K562 (cell line): ENCODE data around the gene TM7SF3. TPM values are rescaled to one million over a fixed set of nuclear protein-coding genes. Genes with fewer than 3 reads are reported as not detected.

ENCODE experiments used
- ATAC-seq: fragments of 200-7000 bp; cut with Tn5 transposase; 3 replicates; pipeline ENCODE4 v1.9.1; 2020; ENCODE audit warnings: moderate library complexity
- BruUV-seq: library from RNA; stranded (reverse); fragments of 400-500 nt; replicated peaks from 2 replicates; lab custom pipeline; 2021; lab: Mats Ljungman, UMichigan
- CTCF ChIA-PET: fragments of 300-600 bp; formaldehyde crosslinking; extraction: SDS; loops from one replicate; lab custom pipeline; 2021; ENCODE audit warnings: low intra/inter-chr PET ratio; lab: Yijun Ruan, JAX
- POLR2A ChIA-PET: fragments of 300-600, 350-650 bp; sonication (Branson Sonifier 250); formaldehyde crosslinking; extraction: SDS; loops from one replicate; lab custom pipeline; 2021; ENCODE audit warnings: antibody characterized with exemption, inconsistent platforms; lab: Yijun Ruan, JAX
- DNase-seq, 4 experiments: peaks; one replicate each; pipeline versions ENCODE4 v3.0.0 to v3.0.0-alpha.2; 2011 to 2018; ENCODE audit warnings: low spot score in 3 of 4, mixed read lengths in 3 of 4; ENCODE audit errors: extremely low read depth in 1 of 4
- FAIRE-seq: peaks from 2 replicates; lab custom pipeline; 2011; peaks lifted over from hg19 to GRCh38; lab: Jason Lieb, UNC
- H2AFZ ChIP-seq: 2 replicates; pipeline ENCODE4 v1.6.0; 2011; ENCODE audit warnings: low read depth, low read length, control low read depth, inconsistent platforms
- H3K27ac ChIP-seq: fragments of 200-600 bp; 3 replicates; pipeline ENCODE4 v1.8.0; 2011; ENCODE audit warnings: low read depth, mild to moderate bottlenecking, control low read depth, inconsistent platforms, low read length, moderate library complexity, mixed read lengths; ENCODE audit errors: extremely low read depth
- H3K27me3 ChIP-seq, 2 experiments: fragments of 300-600 bp in 1 of 2; 2 replicates in 1 of 2; 3 replicates in 1 of 2; pipeline versions ENCODE4 v1.6.0 to v1.8.0; 2011; ENCODE audit warnings: inconsistent platforms in 2 of 2, low read length in 2 of 2, mild to moderate bottlenecking in 1 of 2, mixed read lengths in 1 of 2, moderate library complexity in 1 of 2; ENCODE audit not compliant: control insufficient read depth in 2 of 2, insufficient read depth in 2 of 2
- H3K36me3 ChIP-seq: fragments of 300-600 bp; 3 replicates; pipeline ENCODE4 v1.8.0; 2011; ENCODE audit warnings: mild to moderate bottlenecking, low read length, inconsistent platforms; ENCODE audit not compliant: control insufficient read depth, insufficient read depth
- H3K4me1 ChIP-seq, 2 experiments: fragments of 200-600 bp in 1 of 2; replicated peaks in 1 of 2; 2 replicates in 1 of 2; 3 replicates in 1 of 2; pipeline versions ENCODE4 v1.5.1 to v1.8.0; 2011; ENCODE audit warnings: inconsistent platforms in 2 of 2, low read length in 2 of 2, mild to moderate bottlenecking in 1 of 2, mixed read lengths in 1 of 2, moderate library complexity in 1 of 2; ENCODE audit not compliant: control insufficient read depth in 2 of 2, insufficient read depth in 2 of 2
- H3K4me2 ChIP-seq: 2 replicates; pipeline ENCODE4 v1.6.1; 2011; ENCODE audit warnings: low read length, control low read depth, inconsistent platforms, mixed read lengths; ENCODE audit not compliant: insufficient read depth
- H3K4me3 ChIP-seq: fragments of 200-600 bp; sonication (generic), shearing (Covaris generic); 2 replicates; pipeline ENCODE4 v1.5.1; 2016; ENCODE audit warnings: control low read depth, inconsistent platforms
- H3K79me2 ChIP-seq: fragments of 200-600 bp; 3 replicates; pipeline ENCODE4 v1.8.0; 2011; ENCODE audit warnings: low read length, inconsistent platforms; ENCODE audit not compliant: control insufficient read depth, insufficient read depth
- H3K9ac ChIP-seq, 2 experiments: 2 replicates each; pipeline versions ENCODE4 v1.6.0 to v1.6.1; 2011; ENCODE audit warnings: low read depth in 2 of 2, low read length in 2 of 2, control low read depth in 1 of 2, inconsistent platforms in 1 of 2, mild to moderate bottlenecking in 1 of 2, mixed read lengths in 1 of 2; ENCODE audit not compliant: insufficient read depth in 1 of 2
- H3K9me1 ChIP-seq: one replicate; pipeline ENCODE4 v1.6.0; 2011; ENCODE audit warnings: inconsistent platforms, mild to moderate bottlenecking, low read length, moderate library complexity; ENCODE audit not compliant: control insufficient read depth, insufficient read depth
- H3K9me3 ChIP-seq: replicated peaks from 2 replicates; pipeline ENCODE4 v1.5.1; 2011; ENCODE audit warnings: low read depth, low read length, inconsistent platforms; ENCODE audit not compliant: control insufficient read depth, insufficient read depth
- H4K20me1 ChIP-seq: replicated peaks from 2 replicates; pipeline ENCODE4 v1.6.1; 2011; ENCODE audit warnings: low read length, inconsistent platforms, mixed read lengths; ENCODE audit not compliant: control insufficient read depth, insufficient read depth
- DPF2 ChIP-seq: fragments of 450-650 bp; IDR thresholded peaks from 2 replicates; pipeline ENCODE4 v1.6.1; 2016
- ETS2 ChIP-seq: IDR thresholded peaks from 2 replicates; pipeline ENCODE4 v1.6.1; 2016; ENCODE audit warnings: borderline replicate concordance, missing genetic modification characterization, mild to moderate bottlenecking, moderate library complexity, missing compliant biosample characterization; ENCODE audit not compliant: poor library complexity, severe bottlenecking
- PML ChIP-seq: IDR thresholded peaks from 2 replicates; pipeline ENCODE4 v1.6.1; 2012; ENCODE audit warnings: low read length, inconsistent platforms
- ZC3H8 ChIP-seq: fragments of 450-650 bp; IDR thresholded peaks from 2 replicates; pipeline ENCODE4 v1.6.1; 2017
- ZNF253 ChIP-seq: fragments of 250-450 bp; sonication (Bioruptor Pico); conservative IDR thresholded peaks from 2 replicates; pipeline ENCODE4 v1.6.1; 2021; ENCODE audit warnings: mild to moderate bottlenecking
- ZNF445 ChIP-seq: fragments of 250-450 bp; sonication (Bioruptor Pico); IDR thresholded peaks from 2 replicates; pipeline ENCODE4 v1.4.0; 2020; ENCODE audit warnings: low read depth, mild to moderate bottlenecking, moderate library complexity
- WGBS: fragments of 100-300 bp; shearing (Covaris generic); methylation state at CpG from one replicate; pipeline ENCODE4 v1.1.6; 2016; ENCODE audit warnings: low coverage, mixed read lengths; ENCODE audit not compliant: insufficient coverage; ENCODE audit errors: missing lambda C conversion rate; 5-methylcytosine and 5-hydroxymethylcytosine counted together
- in situ Hi-C: fragments of 300-500 bp; cut with MboI; formaldehyde crosslinking; loops from 4 replicates; pipeline ENCODE4 v1.15.0; 2018; ENCODE audit warnings: inconsistent platforms, mixed read lengths
- intact Hi-C: fragments of 100-400 bp; cut with micrococcal nuclease; formaldehyde crosslinking; loops from 2 replicates; pipeline ENCODE4 v1.14.2; 2022
- polyA plus RNA-seq, 8 experiments: library from polyadenylated mRNA; depleted of rRNA in 4 of 8; stranded (reverse) in 5 of 8; unstranded in 3 of 8; fragments of >200 nt; fragmentation: Nextera tagmentation in 2 of 8; fragmentation: Illumina TruSeq in 1 of 8; extraction: Ambion mirVana in 2 of 8; extraction: Trizol in 1 of 8; gene quantifications; 2 replicates each; pipeline versions ENCODE4 v1.2.1 to v1.2.3, GENCODE V29; 2011 to 2014; ENCODE audit warnings: inconsistent platforms in 1 of 8, missing spikeins in 1 of 8
- total RNA-seq, 7 experiments: library from RNA; depleted of rRNA in 6 of 7; stranded (reverse); fragments of >200 nt in 6 of 7; fragmentation: Illumina TruSeq in 2 of 7; extraction: Trizol in 2 of 7; gene quantifications; 2 replicates each; pipeline versions ENCODE4 v1.2.1 to v1.2.3, GENCODE V29; 2011 to 2021; ENCODE audit warnings: low replicate concordance in 1 of 7
- TF ChIP-seq, protein P1 (sequence below): sonication (generic); formaldehyde crosslinking; IDR thresholded peaks from 2 replicates; pipeline ENCODE4 v1.8.0; 2022; ENCODE audit warnings: missing genetic modification reagents, mild to moderate bottlenecking, borderline replicate concordance
- TF ChIP-seq, protein P2 (sequence below): fragments of 250-450 bp; sonication (Bioruptor Pico); IDR thresholded peaks from 2 replicates; pipeline ENCODE4 v1.5.0; 2020; ENCODE audit warnings: mild to moderate bottlenecking, borderline replicate concordance

Gene TM7SF3
- total and polyA plus RNA-seq, 9 of the 15 experiments (the other 6 are each of a cell fraction or from before 2014, with no cell fraction given), result 9.3 to 90.4 (median 24.8) TPM

DNA sequence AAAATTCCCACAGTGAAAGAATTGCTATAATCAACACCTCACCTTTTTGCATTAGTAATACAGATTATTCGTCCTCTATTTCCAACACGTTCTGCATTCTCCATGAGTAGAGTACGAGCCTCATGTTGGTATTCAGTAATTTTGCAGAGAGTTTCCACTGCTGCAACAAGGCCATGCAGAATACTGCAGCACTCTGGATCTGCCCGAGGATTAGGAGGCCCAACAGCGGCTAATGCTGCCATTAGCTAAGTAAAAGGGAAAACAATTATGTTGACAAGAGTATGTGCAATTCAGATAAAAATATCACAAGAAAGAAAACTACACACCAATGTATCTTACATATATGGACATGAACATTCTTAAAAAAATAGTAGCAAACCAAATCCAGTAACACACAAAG is 85.5 kb downstream of the TM7SF3 start:
- intact Hi-C loops, result no loop called here
- Histone ChIP-seq H3K4me2 (no peak overlapping the region), H3K27ac (no peak overlapping the region), H3K9me1 (no peaks in the 10 kb centered on the region), H3K4me3 (no peak overlapping the region), H3K79me2 (peaks cover 31% of the 10 kb centered on the region), H3K27me3 (no peaks in the 10 kb centered on the region), H3K9me3 (no peaks in the 10 kb centered on the region), H3K9ac (no peak overlapping the region), H2AFZ (no peak overlapping the region), H4K20me1 (no peaks in the 10 kb centered on the region), H3K4me1 (no peaks in the 10 kb centered on the region), H3K36me3 (peaks cover 85% of the 10 kb centered on the region)
- ChIA-PET POLR2A (interaction anchor here (1.1 kb wide), 1 partner anchor 9 kb away, joined by 5 read pairs; no protein-coding TSS in a partner anchor), CTCF (no interaction called here)
- BruUV-seq, result no TSS peak
- ATAC-seq (no peak), FAIRE-seq (no peak), DNase-seq (no peak)
- WGBS, result 96% methylated on average over 5 of the region's 5 CpGs
- in situ Hi-C loops, result no loop called here
- TF ChIP-seq, protein P1, sequence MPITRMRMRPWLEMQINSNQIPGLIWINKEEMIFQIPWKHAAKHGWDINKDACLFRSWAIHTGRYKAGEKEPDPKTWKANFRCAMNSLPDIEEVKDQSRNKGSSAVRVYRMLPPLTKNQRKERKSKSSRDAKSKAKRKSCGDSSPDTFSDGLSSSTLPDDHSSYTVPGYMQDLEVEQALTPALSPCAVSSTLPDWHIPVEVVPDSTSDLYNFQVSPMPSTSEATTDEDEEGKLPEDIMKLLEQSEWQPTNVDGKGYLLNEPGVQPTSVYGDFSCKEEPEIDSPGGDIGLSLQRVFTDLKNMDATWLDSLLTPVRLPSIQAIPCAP, result no peak
- TF ChIP-seq DPF2, result no peak
- TF ChIP-seq ETS2, result no peak
- TF ChIP-seq PML, result no peak
- TF ChIP-seq ZNF445 (CRISPR knock-in tag), result no peak
- TF ChIP-seq ZC3H8, result no peak
- TF ChIP-seq, protein P2, sequence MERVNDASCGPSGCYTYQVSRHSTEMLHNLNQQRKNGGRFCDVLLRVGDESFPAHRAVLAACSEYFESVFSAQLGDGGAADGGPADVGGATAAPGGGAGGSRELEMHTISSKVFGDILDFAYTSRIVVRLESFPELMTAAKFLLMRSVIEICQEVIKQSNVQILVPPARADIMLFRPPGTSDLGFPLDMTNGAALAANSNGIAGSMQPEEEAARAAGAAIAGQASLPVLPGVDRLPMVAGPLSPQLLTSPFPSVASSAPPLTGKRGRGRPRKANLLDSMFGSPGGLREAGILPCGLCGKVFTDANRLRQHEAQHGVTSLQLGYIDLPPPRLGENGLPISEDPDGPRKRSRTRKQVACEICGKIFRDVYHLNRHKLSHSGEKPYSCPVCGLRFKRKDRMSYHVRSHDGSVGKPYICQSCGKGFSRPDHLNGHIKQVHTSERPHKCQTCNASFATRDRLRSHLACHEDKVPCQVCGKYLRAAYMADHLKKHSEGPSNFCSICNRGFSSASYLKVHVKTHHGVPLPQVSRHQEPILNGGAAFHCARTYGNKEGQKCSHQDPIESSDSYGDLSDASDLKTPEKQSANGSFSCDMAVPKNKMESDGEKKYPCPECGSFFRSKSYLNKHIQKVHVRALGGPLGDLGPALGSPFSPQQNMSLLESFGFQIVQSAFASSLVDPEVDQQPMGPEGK (CRISPR knock-in tag), result no peak
- TF ChIP-seq ZNF253 (CRISPR knock-in tag), result no peak

Other genes with a start within 250 kb of the TM7SF3 start
- gene ITPR2, start 181.2 kb downstream of the TM7SF3 start, total RNA-seq (2014; rRNA removed), result 0.95 and 1.0 TPM in 2 replicates
- 2.1 and 2.2 TPM in 2 replicates for gene ITPR2, start 181.2 kb downstream of the TM7SF3 start, total RNA-seq (2014; rRNA removed; fragmentation: Illumina TruSeq; extraction: Trizol)
- gene ITPR2, start 181.2 kb downstream of the TM7SF3 start, total RNA-seq (2015; rRNA removed; fragmentation: Illumina TruSeq; extraction: Trizol), result 2.1 and 2.5 TPM in 2 replicates
- 2.9 and 3.3 TPM in 2 replicates for gene ITPR2, start 181.2 kb downstream of the TM7SF3 start, total RNA-seq (2021)
- gene ITPR2, start 181.2 kb downstream of the TM7SF3 start, polyA plus RNA-seq (2011; rRNA removed), result 0.99 and 1.1 TPM in 2 replicates
- 0.88 and 0.96 TPM in 2 replicates for gene ITPR2, start 181.2 kb downstream of the TM7SF3 start, polyA plus RNA-seq (2014; fragmentation: Illumina TruSeq; extraction: Trizol)
- under 1 TPM; 0.21 to 0.44 TPM for gene ITPR2, start 181.2 kb downstream of the TM7SF3 start, polyA plus RNA-seq (2014; fragmentation: Nextera tagmentation; extraction: Ambion mirVana)
- gene ITPR2, start 181.2 kb downstream of the TM7SF3 start, polyA plus RNA-seq (2014; rRNA removed), result 0.49 and 0.74 TPM in 2 replicates
- 55.1 and 56.8 TPM in 2 replicates for gene INTS13, start 76.4 kb downstream of the TM7SF3 start, total RNA-seq (2014; rRNA removed)
- 89.7 and 102 TPM in 2 replicates for gene INTS13, start 76.4 kb downstream of the TM7SF3 start, total RNA-seq (2014; rRNA removed; fragmentation: Illumina TruSeq; extraction: Trizol)
- gene INTS13, start 76.4 kb downstream of the TM7SF3 start, total RNA-seq (2015; rRNA removed; fragmentation: Illumina TruSeq; extraction: Trizol), result 82.2 and 89.1 TPM in 2 replicates
- 48.3 and 57.9 TPM in 2 replicates for gene INTS13, start 76.4 kb downstream of the TM7SF3 start, total RNA-seq (2021)
- gene INTS13, start 76.4 kb downstream of the TM7SF3 start, polyA plus RNA-seq (2011; rRNA removed), result 50.8 and 79.0 TPM in 2 replicates
- 54.8 and 78.1 TPM in 2 replicates for gene INTS13, start 76.4 kb downstream of the TM7SF3 start, polyA plus RNA-seq (2014; fragmentation: Illumina TruSeq; extraction: Trizol)
- gene INTS13, start 76.4 kb downstream of the TM7SF3 start, polyA plus RNA-seq (2014; fragmentation: Nextera tagmentation; extraction: Ambion mirVana), result 10 to 100 TPM; 50.3 to 91.8 TPM
- gene INTS13, start 76.4 kb downstream of the TM7SF3 start, polyA plus RNA-seq (2014; rRNA removed), result 50.6 TPM in 2 replicates
- 36.3 and 38.6 TPM in 2 replicates for gene FGFR1OP2, start 75.9 kb downstream of the TM7SF3 start, total RNA-seq (2014; rRNA removed)
- 42.5 and 49.4 TPM in 2 replicates for gene FGFR1OP2, start 75.9 kb downstream of the TM7SF3 start, total RNA-seq (2014; rRNA removed; fragmentation: Illumina TruSeq; extraction: Trizol)
- 44.9 and 48.2 TPM in 2 replicates for gene FGFR1OP2, start 75.9 kb downstream of the TM7SF3 start, total RNA-seq (2015; rRNA removed; fragmentation: Illumina TruSeq; extraction: Trizol)
- gene FGFR1OP2, start 75.9 kb downstream of the TM7SF3 start, total RNA-seq (2021), result 31.8 and 32.6 TPM in 2 replicates
- gene FGFR1OP2, start 75.9 kb downstream of the TM7SF3 start, polyA plus RNA-seq (2011; rRNA removed), result 34.0 and 49.0 TPM in 2 replicates
- 37.1 TPM in 2 replicates for gene FGFR1OP2, start 75.9 kb downstream of the TM7SF3 start, polyA plus RNA-seq (2014; fragmentation: Illumina TruSeq; extraction: Trizol)
- 10 to 100 TPM; 31.6 to 33.0 TPM for gene FGFR1OP2, start 75.9 kb downstream of the TM7SF3 start, polyA plus RNA-seq (2014; fragmentation: Nextera tagmentation; extraction: Ambion mirVana)
- gene FGFR1OP2, start 75.9 kb downstream of the TM7SF3 start, polyA plus RNA-seq (2014; rRNA removed), result 33.2 and 41.1 TPM in 2 replicates
- gene MED21, start 8.2 kb upstream of the TM7SF3 start, total RNA-seq (2014; rRNA removed), result 18.6 and 19.4 TPM in 2 replicates
- gene MED21, start 8.2 kb upstream of the TM7SF3 start, total RNA-seq (2014; rRNA removed; fragmentation: Illumina TruSeq; extraction: Trizol), result 41.5 and 47.2 TPM in 2 replicates
- gene MED21, start 8.2 kb upstream of the TM7SF3 start, total RNA-seq (2015; rRNA removed; fragmentation: Illumina TruSeq; extraction: Trizol), result 33.9 and 38.2 TPM in 2 replicates
- 30.0 and 31.7 TPM in 2 replicates for gene MED21, start 8.2 kb upstream of the TM7SF3 start, total RNA-seq (2021)
- 55.2 and 59.9 TPM in 2 replicates for gene MED21, start 8.2 kb upstream of the TM7SF3 start, polyA plus RNA-seq (2011; rRNA removed)
- 26.4 and 32.7 TPM in 2 replicates for gene MED21, start 8.2 kb upstream of the TM7SF3 start, polyA plus RNA-seq (2014; fragmentation: Illumina TruSeq; extraction: Trizol)
- gene MED21, start 8.2 kb upstream of the TM7SF3 start, polyA plus RNA-seq (2014; fragmentation: Nextera tagmentation; extraction: Ambion mirVana), result 10 to 100 TPM; 60.5 to 65.9 TPM
- 16.3 and 23.3 TPM in 2 replicates for gene MED21, start 8.2 kb upstream of the TM7SF3 start, polyA plus RNA-seq (2014; rRNA removed)
- gene C12orf71, start 68.2 kb upstream of the TM7SF3 start, total RNA-seq (2014; rRNA removed), result not detected in 2 replicates
- not detected in 2 replicates for gene C12orf71, start 68.2 kb upstream of the TM7SF3 start, total RNA-seq (2014; rRNA removed; fragmentation: Illumina TruSeq; extraction: Trizol)
- not detected in 2 replicates for gene C12orf71, start 68.2 kb upstream of the TM7SF3 start, total RNA-seq (2015; rRNA removed; fragmentation: Illumina TruSeq; extraction: Trizol)
- gene C12orf71, start 68.2 kb upstream of the TM7SF3 start, total RNA-seq (2021), result not detected in 2 replicates
- gene C12orf71, start 68.2 kb upstream of the TM7SF3 start, polyA plus RNA-seq (2011; rRNA removed), result not detected in 2 replicates
- not detected in 2 replicates for gene C12orf71, start 68.2 kb upstream of the TM7SF3 start, polyA plus RNA-seq (2014; fragmentation: Illumina TruSeq; extraction: Trizol)
- not detected for gene C12orf71, start 68.2 kb upstream of the TM7SF3 start, polyA plus RNA-seq (2014; fragmentation: Nextera tagmentation; extraction: Ambion mirVana)
- gene C12orf71, start 68.2 kb upstream of the TM7SF3 start, polyA plus RNA-seq (2014; rRNA removed), result not detected in 2 replicates
- 6.0 and 7.0 TPM in 2 replicates for gene STK38L, start 229.9 kb upstream of the TM7SF3 start, total RNA-seq (2014; rRNA removed)
- gene STK38L, start 229.9 kb upstream of the TM7SF3 start, total RNA-seq (2014; rRNA removed; fragmentation: Illumina TruSeq; extraction: Trizol), result 9.2 and 10.6 TPM in 2 replicates
- 5.9 and 7.9 TPM in 2 replicates for gene STK38L, start 229.9 kb upstream of the TM7SF3 start, total RNA-seq (2015; rRNA removed; fragmentation: Illumina TruSeq; extraction: Trizol)
- 9.2 and 9.3 TPM in 2 replicates for gene STK38L, start 229.9 kb upstream of the TM7SF3 start, total RNA-seq (2021)
- 2.9 and 6.8 TPM in 2 replicates for gene STK38L, start 229.9 kb upstream of the TM7SF3 start, polyA plus RNA-seq (2011; rRNA removed)
- 7.1 and 10.7 TPM in 2 replicates for gene STK38L, start 229.9 kb upstream of the TM7SF3 start, polyA plus RNA-seq (2014; fragmentation: Illumina TruSeq; extraction: Trizol)
- 1 to 10 TPM; 2.6 to 3.2 TPM for gene STK38L, start 229.9 kb upstream of the TM7SF3 start, polyA plus RNA-seq (2014; fragmentation: Nextera tagmentation; extraction: Ambion mirVana)
- 6.9 and 8.1 TPM in 2 replicates for gene STK38L, start 229.9 kb upstream of the TM7SF3 start, polyA plus RNA-seq (2014; rRNA removed)